Endothelial cell of umbilical vein (primary cell): ENCODE data around the gene CDH11. TPM values are rescaled to one million over a fixed set of nuclear protein-coding genes. Genes with fewer than 3 reads are reported as not detected.

Experiments
- BruUV-seq: library from RNA; stranded (reverse); fragments of 400-500 nt; replicated peaks from 2 replicates; lab custom pipeline; 2021; lab: Mats Ljungman, UMichigan
- CTCF ChIA-PET: fragments of 300-600, 350-600 bp; sonication (Branson Sonifier 250); formaldehyde crosslinking; loops from one replicate; lab custom pipeline; 2021; ENCODE audit warnings: antibody characterized with exemption, inconsistent platforms; lab: Charles Lee
- POLR2A ChIA-PET: fragments of 300-600, 350-600 bp; sonication (Branson Sonifier 250); formaldehyde crosslinking; loops from one replicate; lab custom pipeline; 2021; ENCODE audit warnings: antibody characterized with exemption, inconsistent platforms; lab: Charles Lee
- DNase-seq: peaks from one replicate; pipeline ENCODE4 v3.0.0-alpha.2; 2011; ENCODE audit warnings: low read depth, low spot score
- FAIRE-seq: peaks from 2 replicates; lab custom pipeline; 2011; peaks lifted over from hg19 to GRCh38; lab: Jason Lieb, UNC
- H2AFZ ChIP-seq: 2 replicates; pipeline ENCODE4 v1.6.0; 2012; ENCODE audit warnings: low read depth, low read length, control low read depth, inconsistent platforms
- H3K27ac ChIP-seq: 2 replicates; pipeline ENCODE4 v1.5.1; 2011; ENCODE audit warnings: low read depth, mild to moderate bottlenecking, control low read depth, low read length, moderate library complexity; ENCODE audit not compliant: insufficient read depth
- H3K27me3 ChIP-seq, 2 experiments: 2 replicates each; pipeline versions ENCODE4 v1.6.0 to v1.6.1; 2011; ENCODE audit warnings: low read length in 2 of 2, mixed read lengths in 1 of 2; ENCODE audit not compliant: control insufficient read depth in 2 of 2, insufficient read depth in 2 of 2
- H3K36me3 ChIP-seq, 2 experiments: 2 replicates in 1 of 2; 3 replicates in 1 of 2; pipeline ENCODE4 v1.5.1; 2011; ENCODE audit warnings: low read length in 2 of 2, mild to moderate bottlenecking in 1 of 2, moderate library complexity in 1 of 2; ENCODE audit not compliant: control insufficient read depth in 2 of 2, insufficient read depth in 2 of 2; ENCODE audit errors: extremely low read depth in 1 of 2
- H3K4me1 ChIP-seq: 3 replicates; pipeline ENCODE4 v1.5.1; 2011; ENCODE audit warnings: mild to moderate bottlenecking, low read length; ENCODE audit not compliant: control insufficient read depth, insufficient read depth; ENCODE audit errors: extremely low read depth
- H3K4me2 ChIP-seq: 2 replicates; pipeline ENCODE4 v1.6.1; 2011; ENCODE audit warnings: low read length, control low read depth, mixed read lengths; ENCODE audit not compliant: insufficient read depth
- H3K4me3 ChIP-seq, 3 experiments: fragments of 200-600 bp in 1 of 3; sonication (generic), shearing (Covaris generic) in 1 of 3; replicated peaks in 1 of 3; 2 replicates each; pipeline ENCODE4 v1.5.1; 2011 to 2016; ENCODE audit warnings: control low read depth in 3 of 3, low read length in 3 of 3, mild to moderate bottlenecking in 2 of 3, inconsistent platforms in 1 of 3, low read depth in 1 of 3, moderate library complexity in 1 of 3; ENCODE audit not compliant: insufficient read depth in 1 of 3
- H3K79me2 ChIP-seq: 2 replicates; pipeline ENCODE4 v1.6.0; 2012; ENCODE audit warnings: low read length, inconsistent platforms; ENCODE audit not compliant: control insufficient read depth, insufficient read depth
- H3K9ac ChIP-seq: replicated peaks from 2 replicates; pipeline ENCODE3; 2011; ENCODE audit warnings: low read length, control low read depth; ENCODE audit not compliant: insufficient read depth; ENCODE audit errors: extremely low read depth
- H3K9me1 ChIP-seq: replicated peaks from 3 replicates; pipeline ENCODE4 v1.6.0; 2011; ENCODE audit warnings: mild to moderate bottlenecking, low read length; ENCODE audit not compliant: control insufficient read depth, insufficient read depth; ENCODE audit errors: extremely low read depth
- H3K9me3 ChIP-seq: replicated peaks from 2 replicates; pipeline ENCODE4 v1.5.1; 2012; ENCODE audit warnings: low read length, inconsistent platforms; ENCODE audit not compliant: control insufficient read depth, insufficient read depth
- H4K20me1 ChIP-seq: replicated peaks from 2 replicates; pipeline ENCODE3; 2011; ENCODE audit warnings: mild to moderate bottlenecking, low read length; ENCODE audit not compliant: control insufficient read depth, insufficient read depth; ENCODE audit errors: extremely low read depth
- EZH2 ChIP-seq: IDR thresholded peaks from 2 replicates; pipeline ENCODE4 v1.6.1; 2012; ENCODE audit warnings: borderline replicate concordance, low read depth, mild to moderate bottlenecking, moderate library complexity, low read length, inconsistent platforms; ENCODE audit not compliant: severe bottlenecking
- FOS ChIP-seq: IDR thresholded peaks from 2 replicates; pipeline ENCODE4 v1.6.1; 2011; ENCODE audit warnings: mild to moderate bottlenecking, low read length, moderate library complexity, borderline replicate concordance; ENCODE audit not compliant: insufficient read depth
- GATA2 ChIP-seq: IDR thresholded peaks from 2 replicates; pipeline ENCODE4 v1.7.0; 2011; ENCODE audit warnings: low read depth, mild to moderate bottlenecking, moderate library complexity, mixed read lengths, low read length; ENCODE audit not compliant: insufficient read length, insufficient read depth
- JUN ChIP-seq: IDR thresholded peaks from 2 replicates; pipeline ENCODE4 v1.6.1; 2011; ENCODE audit warnings: borderline replicate concordance, low read depth; ENCODE audit not compliant: insufficient read length, insufficient read depth
- MYC ChIP-seq: IDR thresholded peaks from one replicate; pipeline ENCODE4 v1.6.1; 2011; ENCODE audit warnings: mild to moderate bottlenecking, low read depth, low read length
- POLR2A ChIP-seq: IDR thresholded peaks from 2 replicates; pipeline ENCODE4 v1.6.1; 2012; ENCODE audit warnings: low read depth, mild to moderate bottlenecking, control low read depth, low read length
- POLR2AphosphoS5 ChIP-seq: IDR thresholded peaks from 2 replicates; pipeline ENCODE4 v1.6.1; 2012; ENCODE audit warnings: low read depth, mild to moderate bottlenecking, control low read depth, low read length, moderate library complexity; ENCODE audit not compliant: insufficient read depth
- dilution Hi-C: fragments of 300-500 bp; cut with MboI; formaldehyde crosslinking; loops from one replicate; pipeline ENCODE4 v1.15.0; 2019; ENCODE audit warnings: low sequenced_read_pairs; ENCODE audit not compliant: extremely low pct_ligation_motif_present
- intact Hi-C: fragments of 100-400 bp; cut with micrococcal nuclease; formaldehyde crosslinking; loops from one replicate; pipeline ENCODE4 v1.10.0; 2022
- polyA plus RNA-seq, 4 experiments: library from polyadenylated mRNA; depleted of rRNA in 3 of 4; stranded (reverse) in 3 of 4; unstranded in 1 of 4; fragments of >200 nt; gene quantifications; 2 replicates each; pipeline versions ENCODE4 v1.2.1 to v1.2.3, GENCODE V29; 2011 to 2012; ENCODE audit warnings: missing spikeins in 1 of 4
- total RNA-seq: library from RNA; stranded (reverse); gene quantifications from 2 replicates; pipeline ENCODE4 v1.2.3, GENCODE V29; 2021
- TF ChIP-seq, protein P1 (sequence below): IDR thresholded peaks from 2 replicates; pipeline ENCODE4 v1.6.1; 2011; ENCODE audit not compliant: insufficient read depth, insufficient read length
- TF ChIP-seq, protein P2 (sequence below), 2 donors: IDR thresholded peaks; 1 replicate in 1 of 2; 2 replicates in 1 of 2; pipeline ENCODE4 v1.5.1; 2011; ENCODE audit warnings: low read length in 2 of 2, mild to moderate bottlenecking in 2 of 2, moderate library complexity in 2 of 2, control low read depth in 1 of 2, inconsistent platforms in 1 of 2, low read depth in 1 of 2; ENCODE audit not compliant: insufficient read depth in 1 of 2; ENCODE audit errors: extremely low read depth in 1 of 2

CDH11 gene
- total and polyA plus RNA-seq, 2 donors (not counting 3 experiments of a cell fraction or from before 2014, with no cell fraction given): 30.4 to 32.7 TPM

DNA sequence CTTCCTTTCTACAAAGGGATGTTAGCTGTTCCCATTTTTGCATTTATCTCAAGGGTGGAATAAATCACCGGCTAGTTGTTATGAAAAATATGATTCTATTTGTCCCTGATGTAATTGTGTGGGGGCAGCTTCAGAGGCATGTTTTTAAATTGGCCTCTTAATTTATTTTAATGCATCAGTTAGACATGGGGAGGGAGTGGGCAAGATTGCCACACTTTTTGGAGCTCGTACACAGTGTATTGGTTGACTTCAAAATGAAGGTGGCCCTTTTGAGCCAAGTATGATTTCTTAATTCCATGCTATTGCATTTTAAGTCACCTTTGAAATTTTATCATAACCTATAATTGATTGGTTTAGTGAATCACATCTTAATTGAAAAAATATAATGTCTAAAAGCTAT lies 223.7 kb downstream of the CDH11 start:
- Histone ChIP-seq H2AFZ (no peak overlapping the region), H3K9me3 (no peaks in the 10 kb centered on the region), H3K27ac (no peak overlapping the region), H3K4me3 (no peak overlapping the region), H3K79me2 (no peaks in the 10 kb centered on the region), H3K9ac (no peak overlapping the region), H4K20me1 (no peaks in the 10 kb centered on the region), H3K4me2 (no peak overlapping the region), H3K27me3 (no peaks in the 10 kb centered on the region), H3K9me1 (no peaks in the 10 kb centered on the region), H3K4me1 (no peaks in the 10 kb centered on the region), H3K36me3 (no peaks in the 10 kb centered on the region)
- TF ChIP-seq FOS: no peak
- TF ChIP-seq, protein P1, sequence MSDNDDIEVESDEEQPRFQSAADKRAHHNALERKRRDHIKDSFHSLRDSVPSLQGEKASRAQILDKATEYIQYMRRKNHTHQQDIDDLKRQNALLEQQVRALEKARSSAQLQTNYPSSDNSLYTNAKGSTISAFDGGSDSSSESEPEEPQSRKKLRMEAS: no peak
- no peak for TF ChIP-seq JUN
- TF ChIP-seq GATA2: no peak
- TF ChIP-seq POLR2AphosphoS5: no peak
- TF ChIP-seq, protein P2, sequence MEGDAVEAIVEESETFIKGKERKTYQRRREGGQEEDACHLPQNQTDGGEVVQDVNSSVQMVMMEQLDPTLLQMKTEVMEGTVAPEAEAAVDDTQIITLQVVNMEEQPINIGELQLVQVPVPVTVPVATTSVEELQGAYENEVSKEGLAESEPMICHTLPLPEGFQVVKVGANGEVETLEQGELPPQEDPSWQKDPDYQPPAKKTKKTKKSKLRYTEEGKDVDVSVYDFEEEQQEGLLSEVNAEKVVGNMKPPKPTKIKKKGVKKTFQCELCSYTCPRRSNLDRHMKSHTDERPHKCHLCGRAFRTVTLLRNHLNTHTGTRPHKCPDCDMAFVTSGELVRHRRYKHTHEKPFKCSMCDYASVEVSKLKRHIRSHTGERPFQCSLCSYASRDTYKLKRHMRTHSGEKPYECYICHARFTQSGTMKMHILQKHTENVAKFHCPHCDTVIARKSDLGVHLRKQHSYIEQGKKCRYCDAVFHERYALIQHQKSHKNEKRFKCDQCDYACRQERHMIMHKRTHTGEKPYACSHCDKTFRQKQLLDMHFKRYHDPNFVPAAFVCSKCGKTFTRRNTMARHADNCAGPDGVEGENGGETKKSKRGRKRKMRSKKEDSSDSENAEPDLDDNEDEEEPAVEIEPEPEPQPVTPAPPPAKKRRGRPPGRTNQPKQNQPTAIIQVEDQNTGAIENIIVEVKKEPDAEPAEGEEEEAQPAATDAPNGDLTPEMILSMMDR (IDR thresholded peaks at IDR 0.05; ENCODE audit: extremely low read depth in 1 of 2, insufficient read depth in 1 of 2, low read depth in 1 of 2, low read length in 2 of 2): no peak
- no peak for TF ChIP-seq EZH2
- TF ChIP-seq POLR2A: no peak
- TF ChIP-seq MYC: no peak
- intact Hi-C loops (no loop called here), dilution Hi-C loops (no loop called here)
- ChIA-PET POLR2A (interaction anchor here (0.7 kb wide), 1 partner anchor 523 kb away, joined by 5 read pairs; no protein-coding TSS in a partner anchor), CTCF (interaction anchor here (1.2 to 1.4 kb wide), 3 partner anchors 11 to 21 kb away, joined by 3 read pairs; no protein-coding TSS in a partner anchor)
- BruUV-seq: no TSS peak
- FAIRE-seq: no peak
- DNase-seq: no peak
